ENCODE results near the gene FBXO30.

DNA sequence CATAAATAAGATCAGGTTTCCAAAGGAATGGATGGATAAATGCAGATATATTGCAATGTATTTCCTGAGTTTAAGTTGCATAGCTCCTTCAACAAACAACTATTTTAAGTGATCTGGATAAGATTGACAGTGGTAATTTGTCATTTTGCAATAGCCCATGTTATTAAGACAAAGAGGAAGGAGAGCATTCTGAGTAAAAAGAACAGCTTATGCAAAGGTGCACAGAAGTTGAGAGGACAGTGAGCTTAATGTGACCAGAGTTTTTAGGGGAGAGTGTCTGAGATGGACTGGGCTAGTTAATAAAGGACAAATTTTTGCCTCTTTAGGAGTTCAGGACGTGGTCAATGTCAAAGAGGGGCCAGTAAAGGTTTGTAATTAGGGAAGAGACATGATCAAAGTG, 48.8 kb upstream of the FBXO30 start:
- TF ChIP-seq, protein P1, sequence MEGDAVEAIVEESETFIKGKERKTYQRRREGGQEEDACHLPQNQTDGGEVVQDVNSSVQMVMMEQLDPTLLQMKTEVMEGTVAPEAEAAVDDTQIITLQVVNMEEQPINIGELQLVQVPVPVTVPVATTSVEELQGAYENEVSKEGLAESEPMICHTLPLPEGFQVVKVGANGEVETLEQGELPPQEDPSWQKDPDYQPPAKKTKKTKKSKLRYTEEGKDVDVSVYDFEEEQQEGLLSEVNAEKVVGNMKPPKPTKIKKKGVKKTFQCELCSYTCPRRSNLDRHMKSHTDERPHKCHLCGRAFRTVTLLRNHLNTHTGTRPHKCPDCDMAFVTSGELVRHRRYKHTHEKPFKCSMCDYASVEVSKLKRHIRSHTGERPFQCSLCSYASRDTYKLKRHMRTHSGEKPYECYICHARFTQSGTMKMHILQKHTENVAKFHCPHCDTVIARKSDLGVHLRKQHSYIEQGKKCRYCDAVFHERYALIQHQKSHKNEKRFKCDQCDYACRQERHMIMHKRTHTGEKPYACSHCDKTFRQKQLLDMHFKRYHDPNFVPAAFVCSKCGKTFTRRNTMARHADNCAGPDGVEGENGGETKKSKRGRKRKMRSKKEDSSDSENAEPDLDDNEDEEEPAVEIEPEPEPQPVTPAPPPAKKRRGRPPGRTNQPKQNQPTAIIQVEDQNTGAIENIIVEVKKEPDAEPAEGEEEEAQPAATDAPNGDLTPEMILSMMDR (IDR thresholded peaks at IDR 0.05), result no peak
- no peak for TF ChIP-seq POLR2A (IDR thresholded peaks at IDR 0.05)

All from body of pancreas (tissue), 4 donors.